Panc1 (cell line): ENCODE measurements around the gene ABHD12. TPM values are rescaled to one million over a fixed set of nuclear protein-coding genes. Genes with fewer than 3 reads are reported as not detected.

Source experiments
- ATAC-seq: fragments of 200-7000 bp; cut with Tn5 transposase; 2 replicates; pipeline ENCODE4 v1.9.1; 2020; ENCODE audit warnings: mild to moderate bottlenecking, moderate library complexity
- BruUV-seq: library from RNA; stranded (reverse); fragments of 400-500 nt; replicated peaks from 2 replicates; lab custom pipeline; 2021; lab: Mats Ljungman, UMichigan
- CTCF ChIA-PET: fragments of 300-600 bp; sonication (Branson Sonifier 250); formaldehyde crosslinking; loops from one replicate; lab custom pipeline; 2022; ENCODE audit warnings: antibody characterized with exemption; lab: Charles Lee
- POLR2A ChIA-PET: fragments of 300-600 bp; sonication (Branson Sonifier 250); formaldehyde crosslinking; loops from one replicate; lab custom pipeline; 2022; ENCODE audit warnings: antibody characterized with exemption; lab: Charles Lee
- DNase-seq: peaks from one replicate; pipeline ENCODE4 v3.0.0-alpha.2; 2010; ENCODE audit warnings: low read depth, low spot score
- H3K27ac ChIP-seq: 2 replicates; pipeline ENCODE4 v1.5.1; 2011; ENCODE audit warnings: mild to moderate bottlenecking, low read length, inconsistent platforms
- H3K27me3 ChIP-seq: fragments of 200-500 bp; sonication (Bioruptor generic); 2 replicates; pipeline ENCODE4 v1.6.0; 2014; ENCODE audit warnings: low read length, inconsistent platforms; ENCODE audit not compliant: control insufficient read depth, insufficient read depth
- H3K36me3 ChIP-seq: fragments of 200-500 bp; sonication (Bioruptor generic); 2 replicates; pipeline ENCODE4 v1.5.1; 2014; ENCODE audit warnings: inconsistent platforms, mild to moderate bottlenecking, low read length, moderate library complexity; ENCODE audit not compliant: control insufficient read depth, insufficient read depth
- H3K4me1 ChIP-seq: 2 replicates; pipeline ENCODE4 v1.5.1; 2011; ENCODE audit warnings: inconsistent platforms, mild to moderate bottlenecking, low read length, moderate library complexity; ENCODE audit not compliant: control insufficient read depth, insufficient read depth
- H3K4me3 ChIP-seq, 2 experiments: 2 replicates each; pipeline ENCODE4 v1.5.1; 2011 to 2012; ENCODE audit warnings: low read depth in 2 of 2, low read length in 2 of 2, mild to moderate bottlenecking in 2 of 2, inconsistent platforms in 1 of 2, moderate library complexity in 1 of 2
- H3K9me3 ChIP-seq: fragments of 200-500 bp; sonication (Bioruptor generic); 2 replicates; pipeline ENCODE4 v1.5.1; 2014; ENCODE audit warnings: low read depth, mild to moderate bottlenecking, inconsistent platforms, low read length, moderate library complexity; ENCODE audit not compliant: control insufficient read depth, insufficient read depth
- POLR2AphosphoS5 ChIP-seq: IDR thresholded peaks from 2 replicates; pipeline ENCODE4 v1.6.1; 2012; ENCODE audit warnings: mild to moderate bottlenecking, low read depth, low read length, moderate library complexity
- SIN3A ChIP-seq: IDR thresholded peaks from 2 replicates; pipeline ENCODE4 v1.6.1; 2012; ENCODE audit warnings: low read depth, mild to moderate bottlenecking, low read length, moderate library complexity, borderline replicate concordance; ENCODE audit not compliant: insufficient read depth
- TCF7L2 ChIP-seq: IDR thresholded peaks from 2 replicates; pipeline ENCODE4 v1.6.1; 2011; ENCODE audit warnings: mild to moderate bottlenecking, low read depth, low read length, inconsistent platforms
- in situ Hi-C: cut with HindIII; loops from 2 replicates; pipeline ENCODE4 v1.10.0; 2016; ENCODE audit warnings: low sequenced_read_pairs, low pct_unique_long_range_greater_than_20kb
- intact Hi-C: fragments of 100-400 bp; cut with micrococcal nuclease; formaldehyde crosslinking; loops from one replicate; pipeline ENCODE4 v1.10.0; 2022; ENCODE audit not compliant: unreplicated experiment
- total RNA-seq: library from RNA; stranded (reverse); gene quantifications from one replicate; pipeline ENCODE4 v1.2.1, GENCODE V29; 2021; ENCODE audit not compliant: unreplicated experiment
- TF ChIP-seq, protein P1 (sequence below): fragments of 450-650 bp; IDR thresholded peaks from 2 replicates; pipeline ENCODE4 v1.5.1; 2017; ENCODE audit warnings: mild to moderate bottlenecking
- TF ChIP-seq, protein P2 (sequence below), 2 experiments: IDR thresholded peaks; 2 replicates each; pipeline ENCODE4 v1.6.1; 2011 to 2012; ENCODE audit warnings: low read depth in 2 of 2, control low read depth in 1 of 2, low read length in 1 of 2, mild to moderate bottlenecking in 1 of 2, moderate library complexity in 1 of 2; ENCODE audit not compliant: insufficient read depth in 1 of 2

ABHD12 gene
- total RNA-seq, 1 experiment from 2014 or later, result 90.9 TPM

DNA sequence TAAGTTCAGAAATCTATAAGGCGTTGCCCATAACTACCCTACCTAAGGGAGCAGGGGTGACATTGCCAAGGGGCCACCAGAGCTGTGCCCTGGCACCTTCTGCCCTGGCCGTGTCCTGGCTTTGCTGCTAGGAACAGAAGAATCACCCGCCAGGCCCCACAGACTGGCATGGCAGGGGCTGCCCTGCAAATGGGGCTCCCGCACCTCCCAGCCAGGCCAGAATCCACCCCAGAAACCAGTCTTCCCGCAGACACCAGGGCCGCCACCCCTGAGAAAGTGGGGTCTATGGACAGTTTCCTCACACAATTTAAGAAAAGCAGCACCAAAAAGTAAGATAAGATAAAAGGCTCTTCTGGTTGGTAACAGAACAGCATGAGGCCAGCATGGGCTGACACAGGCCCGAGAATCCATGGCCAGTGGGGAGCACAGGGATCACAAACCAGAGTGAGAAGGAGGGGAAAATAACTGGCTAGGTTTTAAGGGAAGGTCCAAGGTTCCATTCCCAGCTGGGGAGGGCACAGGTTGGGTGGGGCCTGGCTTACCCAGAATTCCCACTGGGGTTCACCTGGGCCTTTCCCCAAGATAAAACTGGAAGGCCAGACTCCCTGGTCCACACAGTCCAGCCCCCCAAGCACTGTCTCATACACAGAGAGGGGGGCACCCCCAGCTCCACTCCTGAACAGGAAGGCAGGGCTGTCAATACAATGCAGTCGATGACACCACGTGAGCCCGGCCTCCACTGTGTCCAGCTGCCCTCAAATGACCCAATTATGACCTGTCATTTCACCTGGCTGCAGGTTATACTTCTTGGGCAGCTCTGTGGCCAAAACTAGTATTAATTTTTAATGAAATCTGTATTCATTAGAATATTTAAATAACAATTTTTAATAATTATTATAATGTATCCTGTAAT is 83.4 kb downstream of the ABHD12 start:
- BruUV-seq, result no TSS peak
- ChIA-PET POLR2A (no interaction called here), CTCF (no interaction called here)
- intact Hi-C loops (no loop called here), in situ Hi-C loops (no loop called here)
- ATAC-seq, result no peak
- Histone ChIP-seq H3K4me3 (no peak overlapping the region), H3K9me3 (no peaks in the 10 kb centered on the region), H3K27ac (peak overlapping the region; percentile 4; the same call in 1 of the 2 replicates), H3K36me3 (no peaks in the 10 kb centered on the region; the same call in 1 of the 2 replicates), H3K4me1 (peaks cover 44% of the 10 kb centered on the region), H3K27me3 (no peaks in the 10 kb centered on the region)
- no peak for DNase-seq
- TF ChIP-seq, protein P1, sequence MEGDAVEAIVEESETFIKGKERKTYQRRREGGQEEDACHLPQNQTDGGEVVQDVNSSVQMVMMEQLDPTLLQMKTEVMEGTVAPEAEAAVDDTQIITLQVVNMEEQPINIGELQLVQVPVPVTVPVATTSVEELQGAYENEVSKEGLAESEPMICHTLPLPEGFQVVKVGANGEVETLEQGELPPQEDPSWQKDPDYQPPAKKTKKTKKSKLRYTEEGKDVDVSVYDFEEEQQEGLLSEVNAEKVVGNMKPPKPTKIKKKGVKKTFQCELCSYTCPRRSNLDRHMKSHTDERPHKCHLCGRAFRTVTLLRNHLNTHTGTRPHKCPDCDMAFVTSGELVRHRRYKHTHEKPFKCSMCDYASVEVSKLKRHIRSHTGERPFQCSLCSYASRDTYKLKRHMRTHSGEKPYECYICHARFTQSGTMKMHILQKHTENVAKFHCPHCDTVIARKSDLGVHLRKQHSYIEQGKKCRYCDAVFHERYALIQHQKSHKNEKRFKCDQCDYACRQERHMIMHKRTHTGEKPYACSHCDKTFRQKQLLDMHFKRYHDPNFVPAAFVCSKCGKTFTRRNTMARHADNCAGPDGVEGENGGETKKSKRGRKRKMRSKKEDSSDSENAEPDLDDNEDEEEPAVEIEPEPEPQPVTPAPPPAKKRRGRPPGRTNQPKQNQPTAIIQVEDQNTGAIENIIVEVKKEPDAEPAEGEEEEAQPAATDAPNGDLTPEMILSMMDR, result no peak
- no peak for TF ChIP-seq SIN3A

DNA sequence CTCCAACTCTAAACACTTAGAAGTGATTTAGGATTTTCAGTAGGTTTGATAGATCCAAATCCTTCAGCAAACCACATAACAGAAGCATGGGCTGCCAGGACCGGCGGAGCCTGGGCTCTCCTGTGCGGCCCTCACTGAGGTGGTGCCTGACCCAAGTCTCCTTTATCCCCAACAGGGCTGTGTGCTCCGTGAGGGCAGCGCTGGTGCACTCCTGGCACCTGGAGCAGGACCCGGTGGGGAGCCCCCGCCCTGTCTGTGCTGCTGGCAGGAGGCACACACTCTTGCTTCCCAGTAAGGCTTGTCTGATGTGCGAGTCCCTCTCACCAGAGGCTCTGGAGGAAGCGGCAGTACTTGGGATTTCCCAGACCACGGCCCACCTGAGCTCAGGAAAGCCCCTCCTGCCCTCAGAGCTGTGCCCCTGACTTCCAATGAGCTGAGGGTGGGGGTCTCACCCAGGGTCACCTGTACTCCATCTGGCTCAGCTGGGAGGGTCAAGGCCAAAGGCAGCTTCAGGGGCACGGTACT is 86.5 kb downstream of the ABHD12 start:
- no peaks in the 10 kb centered on the region for H3K27me3 ChIP-seq
- TF ChIP-seq, protein P2, sequence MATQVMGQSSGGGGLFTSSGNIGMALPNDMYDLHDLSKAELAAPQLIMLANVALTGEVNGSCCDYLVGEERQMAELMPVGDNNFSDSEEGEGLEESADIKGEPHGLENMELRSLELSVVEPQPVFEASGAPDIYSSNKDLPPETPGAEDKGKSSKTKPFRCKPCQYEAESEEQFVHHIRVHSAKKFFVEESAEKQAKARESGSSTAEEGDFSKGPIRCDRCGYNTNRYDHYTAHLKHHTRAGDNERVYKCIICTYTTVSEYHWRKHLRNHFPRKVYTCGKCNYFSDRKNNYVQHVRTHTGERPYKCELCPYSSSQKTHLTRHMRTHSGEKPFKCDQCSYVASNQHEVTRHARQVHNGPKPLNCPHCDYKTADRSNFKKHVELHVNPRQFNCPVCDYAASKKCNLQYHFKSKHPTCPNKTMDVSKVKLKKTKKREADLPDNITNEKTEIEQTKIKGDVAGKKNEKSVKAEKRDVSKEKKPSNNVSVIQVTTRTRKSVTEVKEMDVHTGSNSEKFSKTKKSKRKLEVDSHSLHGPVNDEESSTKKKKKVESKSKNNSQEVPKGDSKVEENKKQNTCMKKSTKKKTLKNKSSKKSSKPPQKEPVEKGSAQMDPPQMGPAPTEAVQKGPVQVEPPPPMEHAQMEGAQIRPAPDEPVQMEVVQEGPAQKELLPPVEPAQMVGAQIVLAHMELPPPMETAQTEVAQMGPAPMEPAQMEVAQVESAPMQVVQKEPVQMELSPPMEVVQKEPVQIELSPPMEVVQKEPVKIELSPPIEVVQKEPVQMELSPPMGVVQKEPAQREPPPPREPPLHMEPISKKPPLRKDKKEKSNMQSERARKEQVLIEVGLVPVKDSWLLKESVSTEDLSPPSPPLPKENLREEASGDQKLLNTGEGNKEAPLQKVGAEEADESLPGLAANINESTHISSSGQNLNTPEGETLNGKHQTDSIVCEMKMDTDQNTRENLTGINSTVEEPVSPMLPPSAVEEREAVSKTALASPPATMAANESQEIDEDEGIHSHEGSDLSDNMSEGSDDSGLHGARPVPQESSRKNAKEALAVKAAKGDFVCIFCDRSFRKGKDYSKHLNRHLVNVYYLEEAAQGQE (IDR thresholded peaks at IDR 0.05; ENCODE audit: insufficient read depth in 1 of 2, low read depth in 2 of 2, low read length in 1 of 2), result no peak
- no peak for TF ChIP-seq POLR2AphosphoS5
- TF ChIP-seq SIN3A, result no peak
- TF ChIP-seq, protein P1, result no peak
- TF ChIP-seq TCF7L2, result no peak
- ChIA-PET CTCF (interaction anchor here (0.5 kb wide), 1 partner anchor 136 kb away, joined by 3 read pairs; no protein-coding TSS in a partner anchor), POLR2A (no interaction called here)
- intact Hi-C loops (no loop called here), in situ Hi-C loops (no loop called here)
- H3K36me3 ChIP-seq, result no peaks in the 10 kb centered on the region; the same call in 1 of the 2 replicates
- DNase-seq (no peak), ATAC-seq (no peak)
- H3K4me3 ChIP-seq, result no peak overlapping the region
- peaks cover 44% of the 10 kb centered on the region for H3K4me1 ChIP-seq
- H3K9me3 ChIP-seq, result no peaks in the 10 kb centered on the region
- H3K27ac ChIP-seq, result no peak overlapping the region
- no TSS peak for BruUV-seq
